Adipocyte (in vitro differentiated cells): Measurements from ENCODE around the gene YIPF5.
A peak's percentile ranks its signal among the peaks of the same experiment; 100 is the strongest.

Source experiments
- DNase-seq: peaks from one replicate; pipeline ENCODE4 v3.0.0-alpha.2; 2015; ENCODE audit warnings: low read depth
- H3K27me3 ChIP-seq: replicated peaks from 2 replicates; pipeline ENCODE4 v1.7.0; 2013; ENCODE audit warnings: mild to moderate bottlenecking, low read length, moderate library complexity; ENCODE audit not compliant: control insufficient read depth, insufficient read depth
- H3K36me3 ChIP-seq: 2 replicates; pipeline ENCODE4 v1.7.0; 2013; ENCODE audit warnings: low read length, mild to moderate bottlenecking, moderate library complexity; ENCODE audit not compliant: control insufficient read depth, insufficient read depth, severe bottlenecking
- H3K4me1 ChIP-seq: 2 replicates; pipeline ENCODE4 v1.7.0; 2013; ENCODE audit warnings: mild to moderate bottlenecking, low read length, moderate library complexity; ENCODE audit not compliant: control insufficient read depth, insufficient read depth
- H3K4me3 ChIP-seq: 2 replicates; pipeline ENCODE4 v1.7.0; 2013; ENCODE audit warnings: mild to moderate bottlenecking, low read length, moderate library complexity
- H3K9ac ChIP-seq: 2 replicates; pipeline ENCODE4 v1.7.0; 2013; ENCODE audit warnings: mild to moderate bottlenecking, low read length, moderate library complexity
- H3K9me3 ChIP-seq: 2 replicates; pipeline ENCODE4 v1.7.0; 2013; ENCODE audit warnings: mild to moderate bottlenecking, low read length, moderate library complexity; ENCODE audit not compliant: control insufficient read depth

Gene YIPF5

GRCh38 chr5:144198386-144198785 is 27.9 kb upstream of the YIPF5 start:
- no peaks in the 10 kb centered on the region for H3K36me3 ChIP-seq
- H3K9me3 ChIP-seq, result no peaks in the 10 kb centered on the region
- peaks cover 7% of the 10 kb centered on the region for H3K4me1 ChIP-seq
- no peak overlapping the region for H3K4me3 ChIP-seq
- peaks cover 5% of the 10 kb centered on the region for H3K27me3 ChIP-seq
- DNase-seq, result peak; percentile 57
- H3K9ac ChIP-seq, result no peak overlapping the region

- H3K9ac ChIP-seq, result no peak overlapping the region
- H3K4me3 ChIP-seq, result no peak overlapping the region
- H3K9me3 ChIP-seq, result no peaks in the 10 kb centered on the region
- DNase-seq, result no peak
- no peaks in the 10 kb centered on the region for H3K4me1 ChIP-seq
- H3K27me3 ChIP-seq, result peaks cover under 1% of the 10 kb centered on the region
- no peaks in the 10 kb centered on the region for H3K36me3 ChIP-seq
Observed at GRCh38 chr5:144196612-144197011, 26.2 kb upstream of the YIPF5 start.

- no peak overlapping the region for H3K9ac ChIP-seq
- peak; percentile 49 for DNase-seq
- H3K4me3 ChIP-seq, result no peak overlapping the region
- no peaks in the 10 kb centered on the region for H3K9me3 ChIP-seq
- H3K36me3 ChIP-seq, result no peaks in the 10 kb centered on the region
- H3K27me3 ChIP-seq, result no peaks in the 10 kb centered on the region
- no peaks in the 10 kb centered on the region for H3K4me1 ChIP-seq
Observed at GRCh38 chr5:144195448-144195847, 25.0 kb upstream of the YIPF5 start.

GRCh38 chr5:144194144-144194543 is 23.7 kb upstream of the YIPF5 start:
- Histone ChIP-seq H3K9me3 (no peaks in the 10 kb centered on the region), H3K4me1 (peaks cover 8% of the 10 kb centered on the region), H3K4me3 (no peak overlapping the region), H3K27me3 (no peaks in the 10 kb centered on the region), H3K9ac (no peak overlapping the region), H3K36me3 (no peaks in the 10 kb centered on the region)
- DNase-seq, result no peak

DNA sequence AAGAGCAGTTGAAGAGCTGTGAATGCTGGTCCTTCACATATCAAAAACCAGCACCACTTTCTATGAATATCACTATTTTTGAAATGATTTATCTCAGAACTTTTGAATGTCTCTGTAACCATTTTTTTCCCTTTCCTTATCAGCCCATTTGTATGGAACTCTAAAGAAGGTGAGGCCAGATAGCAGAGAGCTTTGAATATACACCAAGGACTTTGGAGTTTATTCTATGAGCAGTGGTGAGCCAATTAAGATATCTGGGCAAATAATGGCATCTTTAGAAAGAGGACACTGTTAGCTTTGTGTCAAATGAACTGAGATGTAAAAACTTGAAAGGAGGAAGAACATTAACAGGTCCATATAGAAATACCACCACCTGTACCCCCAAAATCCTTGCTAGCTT is 22.2 kb upstream of the YIPF5 start:
- Histone ChIP-seq H3K9ac (no peak overlapping the region), H3K4me1 (peaks cover 18% of the 10 kb centered on the region), H3K4me3 (no peak overlapping the region), H3K27me3 (no peaks in the 10 kb centered on the region), H3K9me3 (no peaks in the 10 kb centered on the region), H3K36me3 (no peaks in the 10 kb centered on the region)
- DNase-seq, result no peak

DNA sequence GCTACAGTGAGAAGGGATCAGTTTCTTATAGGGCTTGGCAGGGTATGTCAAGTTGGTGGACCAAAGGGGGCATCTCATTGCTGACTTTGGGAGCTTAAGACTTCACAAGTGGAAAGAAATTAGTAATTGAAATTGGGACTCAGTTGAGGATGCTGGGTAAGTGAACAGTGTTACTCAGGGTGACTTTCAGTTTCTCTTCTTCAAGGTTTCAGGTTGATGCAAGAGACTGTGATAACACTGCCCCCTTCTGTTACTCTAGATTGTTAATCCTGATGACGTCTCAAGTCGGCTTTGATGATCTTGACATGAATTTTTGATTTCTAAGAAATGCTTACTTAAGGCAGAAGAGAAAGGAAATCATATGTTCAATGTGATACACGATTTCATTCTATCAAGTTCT is 21.5 kb upstream of the YIPF5 start:
- H3K36me3 ChIP-seq, result no peaks in the 10 kb centered on the region
- H3K9me3 ChIP-seq, result no peaks in the 10 kb centered on the region
- H3K9ac ChIP-seq, result no peak overlapping the region
- H3K27me3 ChIP-seq, result no peaks in the 10 kb centered on the region
- DNase-seq, result peak; percentile 83
- H3K4me3 ChIP-seq, result no peak overlapping the region
- H3K4me1 ChIP-seq, result peaks cover 24% of the 10 kb centered on the region

GRCh38 chr5:144191531-144191930 is 21.1 kb upstream of the YIPF5 start:
- Histone ChIP-seq H3K4me3 (no peak overlapping the region), H3K9me3 (no peaks in the 10 kb centered on the region), H3K9ac (no peak overlapping the region), H3K4me1 (peaks cover 24% of the 10 kb centered on the region), H3K36me3 (no peaks in the 10 kb centered on the region), H3K27me3 (no peaks in the 10 kb centered on the region)
- no peak for DNase-seq

GRCh38 chr5:144189800-144190429 is 19.5 kb upstream of the YIPF5 start:
- H3K27me3 ChIP-seq, result no peaks in the 10 kb centered on the region
- no peaks in the 10 kb centered on the region for H3K9me3 ChIP-seq
- no peaks in the 10 kb centered on the region for H3K36me3 ChIP-seq
- H3K4me3 ChIP-seq, result no peak overlapping the region
- peak; percentile 42 for DNase-seq
- H3K4me1 ChIP-seq, result peaks cover 24% of the 10 kb centered on the region
- H3K9ac ChIP-seq, result no peak overlapping the region

DNA sequence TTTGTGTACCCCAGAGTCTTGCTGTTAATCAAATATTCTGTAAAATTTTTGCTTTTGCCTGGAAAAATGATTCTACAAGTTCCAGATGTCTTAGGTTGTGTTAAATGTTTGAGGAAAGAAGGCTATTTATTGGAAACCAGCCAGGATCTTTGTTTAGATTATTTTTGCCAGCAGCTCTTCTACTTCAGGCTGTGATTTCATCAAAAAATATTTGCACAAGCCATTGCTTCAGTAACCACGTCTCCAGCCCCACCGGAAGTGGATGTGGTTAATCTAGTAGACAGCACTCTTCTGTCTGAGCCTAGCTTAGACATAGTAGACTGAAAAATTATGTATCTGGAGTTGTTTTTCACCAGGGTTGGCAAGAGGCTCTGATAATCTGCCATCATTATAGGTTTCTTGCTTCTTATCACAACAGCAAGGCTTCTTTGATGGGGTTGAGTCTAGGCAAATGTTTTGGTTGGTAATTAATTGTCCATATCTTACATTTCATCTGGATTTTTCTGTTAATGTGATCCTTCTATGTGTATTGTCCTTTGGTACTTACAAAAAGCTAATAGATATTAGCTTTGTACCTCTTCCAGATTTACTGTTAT is 17.3 kb upstream of the YIPF5 start:
- peak; percentile 95 for DNase-seq
- H3K27me3 ChIP-seq, result no peaks in the 10 kb centered on the region
- peaks cover 24% of the 10 kb centered on the region for H3K4me1 ChIP-seq
- H3K9ac ChIP-seq, result no peak overlapping the region
- no peaks in the 10 kb centered on the region for H3K9me3 ChIP-seq
- H3K4me3 ChIP-seq, result no peak overlapping the region
- no peaks in the 10 kb centered on the region for H3K36me3 ChIP-seq

DNA sequence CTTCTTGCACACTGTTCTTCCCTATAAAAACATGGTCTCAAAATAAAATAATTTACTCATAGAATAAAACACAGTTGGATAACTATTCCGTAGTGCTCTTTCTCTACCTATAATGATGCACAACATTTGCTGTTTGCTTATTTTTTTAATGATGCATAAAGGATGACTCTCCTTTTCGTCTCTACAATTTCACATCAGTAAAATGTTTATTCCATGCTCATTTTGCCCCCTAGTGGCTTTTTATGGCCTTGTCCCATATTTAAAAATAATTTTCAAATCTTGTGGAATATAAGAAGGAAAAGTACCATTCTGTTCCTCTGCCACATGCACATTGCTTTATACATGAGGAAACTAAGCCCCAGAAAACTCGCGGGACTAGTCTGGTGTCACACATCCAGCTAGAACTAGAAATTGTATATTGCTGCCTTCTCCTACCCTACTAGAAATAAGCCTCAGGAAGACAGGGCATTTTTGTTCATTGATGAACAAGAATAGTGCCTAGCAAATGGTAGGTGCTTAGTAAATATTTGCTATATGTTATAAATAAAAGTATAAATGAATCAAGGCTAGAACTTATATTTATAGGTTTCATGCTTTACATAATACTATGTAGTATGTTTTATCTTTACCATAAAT is 12.9 kb upstream of the YIPF5 start:
- no peak overlapping the region for H3K4me3 ChIP-seq
- DNase-seq, result peak; percentile 86

DNA sequence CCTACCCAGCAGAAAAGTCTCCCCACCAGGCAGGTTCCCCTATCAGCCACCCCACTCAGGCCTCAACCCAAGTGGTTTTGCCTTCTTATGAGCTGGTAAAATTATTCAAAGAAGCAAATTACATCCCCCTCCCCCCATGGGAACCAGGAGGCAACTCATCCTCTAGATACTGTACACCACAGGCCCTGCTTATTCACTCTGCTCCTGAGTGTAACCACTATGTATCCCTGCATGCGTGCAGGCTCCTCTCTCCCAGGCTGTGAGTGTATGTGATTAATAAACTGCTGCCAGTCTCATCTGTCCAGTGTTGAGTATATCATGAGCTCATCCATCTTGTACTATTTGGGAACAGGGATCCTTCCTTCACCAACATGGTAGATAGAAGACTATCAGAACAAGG is 8.8 kb upstream of the YIPF5 start:
- Histone ChIP-seq H3K27me3 (no peaks in the 10 kb centered on the region), H3K9me3 (no peaks in the 10 kb centered on the region)

More for the DNA sequence above, 12.9 kb upstream of the YIPF5 start:
- Histone ChIP-seq H3K36me3 (no peaks in the 10 kb centered on the region), H3K9me3 (no peaks in the 10 kb centered on the region), H3K4me1 (peaks cover 13% of the 10 kb centered on the region), H3K9ac (no peak overlapping the region), H3K27me3 (no peaks in the 10 kb centered on the region)

More for the DNA sequence above, 8.8 kb upstream of the YIPF5 start:
- no peak overlapping the region for H3K9ac ChIP-seq
- no peak overlapping the region for H3K4me3 ChIP-seq
- H3K4me1 ChIP-seq, result no peaks in the 10 kb centered on the region
- H3K36me3 ChIP-seq, result no peaks in the 10 kb centered on the region
- no peak for DNase-seq
